KMS-11 (cell line): Measurements from ENCODE around the gene KASH5.

ENCODE experiments used
- H2AFZ ChIP-seq: fragments of 200-600 bp; sonication (generic); 2 replicates; pipeline ENCODE4 v1.6.1; 2016; ENCODE audit warnings: antibody characterized with exemption, mixed run types, low read depth
- H3K27ac ChIP-seq: fragments of 200-600 bp; sonication (generic); 2 replicates; pipeline ENCODE4 v1.6.1; 2016; ENCODE audit warnings: mild to moderate bottlenecking, mixed run types
- H3K27me3 ChIP-seq: fragments of 200-600 bp; sonication (generic); 2 replicates; pipeline ENCODE4 v1.6.1; 2017; ENCODE audit warnings: mild to moderate bottlenecking, low read depth, mixed run types, moderate library complexity; ENCODE audit not compliant: insufficient read depth
- H3K36me3 ChIP-seq: fragments of 200-600 bp; sonication (generic); 2 replicates; pipeline ENCODE4 v1.6.1; 2017; ENCODE audit warnings: mild to moderate bottlenecking, mixed run types; ENCODE audit not compliant: insufficient read depth
- H3K4me1 ChIP-seq: fragments of 200-600 bp; sonication (generic); 2 replicates; pipeline ENCODE4 v1.6.1; 2016; ENCODE audit warnings: mild to moderate bottlenecking, low read depth, mixed run types; ENCODE audit not compliant: poor library complexity, severe bottlenecking
- H3K4me2 ChIP-seq: fragments of 200-600 bp; sonication (generic); 2 replicates; pipeline ENCODE4 v1.7.0; 2016; ENCODE audit warnings: mild to moderate bottlenecking, mixed run types
- H3K4me3 ChIP-seq: fragments of 200-600 bp; sonication (generic); IDR thresholded peaks from 2 replicates; pipeline ENCODE4 v1.6.1; 2017; ENCODE audit warnings: low read depth, low read length, mixed read lengths; ENCODE audit not compliant: insufficient read depth
- H3K79me2 ChIP-seq: fragments of 200-600 bp; sonication (generic); 2 replicates; pipeline ENCODE4 v1.6.1; 2016; ENCODE audit warnings: low read depth, mixed run types; ENCODE audit not compliant: insufficient read depth
- H3K9ac ChIP-seq: fragments of 200-600 bp; sonication (generic); 2 replicates; pipeline ENCODE4 v1.6.1; 2016; ENCODE audit warnings: mild to moderate bottlenecking, mixed run types
- H4K20me1 ChIP-seq: fragments of 200-600 bp; sonication (generic); 2 replicates; pipeline ENCODE4 v1.6.1; 2016; ENCODE audit warnings: mild to moderate bottlenecking, mixed run types; ENCODE audit not compliant: insufficient read depth
- CTCF ChIP-seq: fragments of 200-600 bp; sonication (generic); conservative IDR thresholded peaks from 2 replicates; pipeline ENCODE4 v1.6.1; 2017; ENCODE audit warnings: low read depth, mild to moderate bottlenecking, antibody characterized with exemption, low read length, moderate library complexity, mixed read lengths

KASH5 gene

GRCh38 chr19:49420227-49420626 lies 32.2 kb downstream of the KASH5 start:
- Histone ChIP-seq H3K9ac (no peak overlapping the region), H2AFZ (no peak overlapping the region), H3K36me3 (no peaks in the 10 kb centered on the region), H3K27ac (no peak overlapping the region), H3K79me2 (no peaks in the 10 kb centered on the region), H3K27me3 (peaks cover 99% of the 10 kb centered on the region), H3K4me3 (no peak overlapping the region), H3K4me1 (peaks cover 4% of the 10 kb centered on the region), H3K4me2 (no peak overlapping the region), H4K20me1 (no peaks in the 10 kb centered on the region)
- TF ChIP-seq CTCF = no peak

GRCh38 chr19:49421039-49421877 lies 33.2 kb downstream of the KASH5 start:
- no peak for TF ChIP-seq CTCF
- Histone ChIP-seq H3K4me1 (peaks cover 4% of the 10 kb centered on the region), H4K20me1 (no peaks in the 10 kb centered on the region), H3K27me3 (peaks cover 99% of the 10 kb centered on the region), H3K79me2 (no peaks in the 10 kb centered on the region), H3K9ac (no peak overlapping the region), H3K27ac (no peak overlapping the region), H3K4me3 (no peak overlapping the region), H2AFZ (no peak overlapping the region), H3K36me3 (no peaks in the 10 kb centered on the region), H3K4me2 (no peak overlapping the region)

GRCh38 chr19:49421878-49422202 lies 33.8 kb downstream of the KASH5 start:
- Histone ChIP-seq H3K4me1 (peaks cover 4% of the 10 kb centered on the region), H3K36me3 (no peaks in the 10 kb centered on the region), H2AFZ (no peak overlapping the region), H3K4me3 (no peak overlapping the region), H3K27me3 (peaks cover 99% of the 10 kb centered on the region), H4K20me1 (no peaks in the 10 kb centered on the region), H3K4me2 (no peak overlapping the region), H3K27ac (no peak overlapping the region), H3K79me2 (no peaks in the 10 kb centered on the region), H3K9ac (no peak overlapping the region)
- TF ChIP-seq CTCF = no peak

- Histone ChIP-seq H3K4me1 (peaks cover 4% of the 10 kb centered on the region), H3K27ac (no peak overlapping the region), H3K4me3 (no peak overlapping the region), H2AFZ (no peak overlapping the region; the same call in 1 of the 2 replicates), H3K9ac (no peak overlapping the region), H3K36me3 (no peaks in the 10 kb centered on the region), H3K27me3 (peaks cover 99% of the 10 kb centered on the region), H4K20me1 (no peaks in the 10 kb centered on the region), H3K79me2 (no peaks in the 10 kb centered on the region), H3K4me2 (no peak overlapping the region)
- no peak for TF ChIP-seq CTCF
These were observed 34.5 kb downstream of the KASH5 start for GRCh38 chr19:49422407-49423070.
